ENCODE results near the gene ZDHHC11B.
"Not testable (repeated sequence)": the region's sequence is repeated elsewhere in the genome, so short reads cannot be mapped to it uniquely, and the experiment has no call there.

Gene ZDHHC11B

DNA sequence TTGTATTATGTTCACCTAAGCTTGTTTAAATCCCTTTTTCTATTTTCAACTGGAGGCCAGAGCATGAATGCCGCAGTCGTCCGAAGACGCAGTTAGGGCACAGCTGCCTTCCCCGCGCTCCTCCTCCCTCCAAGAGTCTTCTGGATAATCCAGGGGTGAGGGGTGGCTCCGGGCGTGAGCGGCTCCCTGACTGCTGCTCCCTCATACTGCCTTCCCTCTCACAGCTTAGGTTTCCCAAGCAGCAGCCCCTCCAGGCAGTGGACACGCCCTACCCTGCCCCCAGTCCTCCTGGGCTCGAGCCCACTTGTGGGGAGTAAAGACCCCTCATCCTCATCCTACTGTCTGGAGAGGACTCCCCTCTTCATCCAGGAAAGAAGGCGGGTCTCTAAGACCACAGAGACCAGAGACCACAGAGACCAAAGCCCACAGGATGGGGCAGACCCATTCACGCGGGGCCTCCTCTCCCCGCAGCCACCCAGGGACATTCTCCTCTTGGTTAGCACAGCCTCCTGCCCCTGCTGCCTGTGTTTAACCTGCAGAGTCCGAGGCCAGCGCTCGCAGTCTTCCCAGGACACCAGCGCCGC is 31.9 kb downstream of the ZDHHC11B start:
- DNase-seq (ENCODE audit: low read depth): not testable (repeated sequence)

DNA sequence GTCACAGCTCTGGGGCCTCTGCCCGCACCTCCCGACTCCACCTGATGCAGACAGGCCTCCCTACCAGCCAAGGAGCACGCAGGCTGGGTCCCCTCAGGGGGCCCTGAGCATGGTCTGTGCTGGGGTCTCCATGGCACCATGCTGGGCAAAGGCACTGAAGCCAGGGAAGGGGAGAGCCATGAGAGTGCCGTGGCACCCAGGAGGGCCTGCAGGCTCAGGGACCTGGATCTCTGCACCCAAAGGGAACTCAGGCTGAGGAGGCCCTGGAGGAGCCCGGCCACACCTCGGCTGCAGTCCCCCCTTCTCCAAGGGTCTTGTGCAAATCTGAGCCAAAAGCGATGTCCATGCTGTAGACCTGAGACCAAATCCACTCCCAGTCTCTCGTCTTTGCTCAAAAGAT is 32.5 kb downstream of the ZDHHC11B start:
- not testable (repeated sequence) for DNase-seq (ENCODE audit: low read depth)

DNA sequence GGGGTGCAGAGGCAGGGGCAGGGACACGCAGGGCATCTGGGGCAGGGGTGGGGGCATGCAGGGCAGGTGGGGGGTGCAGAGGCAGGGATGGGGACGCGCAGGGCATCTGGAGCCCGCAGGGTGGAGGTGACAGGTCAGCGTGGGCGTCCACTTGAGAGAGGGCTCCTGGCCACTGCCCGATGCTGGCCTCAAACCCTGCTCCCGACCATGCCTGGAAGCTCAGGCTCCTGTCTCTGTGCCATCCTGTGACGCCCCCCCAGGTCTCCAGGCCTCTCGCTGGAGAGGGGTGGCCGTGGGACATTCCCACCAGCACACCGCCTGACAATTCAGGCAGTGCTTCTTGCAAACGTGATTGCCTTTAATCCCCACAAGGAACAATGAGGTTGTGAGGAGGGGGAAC is 33.0 kb downstream of the ZDHHC11B start:
- no peak for DNase-seq (ENCODE audit: low read depth)

DNA sequence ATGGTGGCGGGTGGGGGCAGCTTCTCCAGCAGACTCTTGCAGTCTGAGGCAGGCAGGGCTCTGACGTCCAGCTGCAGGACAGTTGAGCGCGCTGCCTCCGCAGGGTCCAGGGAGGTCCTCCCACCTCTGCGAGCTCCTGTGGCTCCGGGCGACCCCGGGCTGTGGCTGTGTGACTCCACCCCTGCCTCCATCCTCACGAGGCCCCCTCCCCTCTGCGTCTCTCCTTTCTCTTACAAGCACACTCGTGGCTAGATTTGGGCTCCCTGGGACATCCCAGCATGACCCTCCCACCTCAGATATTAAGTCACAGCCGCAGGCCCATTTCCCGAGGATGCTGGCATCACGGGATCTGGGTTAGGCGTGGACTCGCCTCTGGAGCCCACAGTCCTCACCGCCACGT is 34.3 kb downstream of the ZDHHC11B start:
- not testable (repeated sequence) for DNase-seq (ENCODE audit: low read depth)

DNA sequence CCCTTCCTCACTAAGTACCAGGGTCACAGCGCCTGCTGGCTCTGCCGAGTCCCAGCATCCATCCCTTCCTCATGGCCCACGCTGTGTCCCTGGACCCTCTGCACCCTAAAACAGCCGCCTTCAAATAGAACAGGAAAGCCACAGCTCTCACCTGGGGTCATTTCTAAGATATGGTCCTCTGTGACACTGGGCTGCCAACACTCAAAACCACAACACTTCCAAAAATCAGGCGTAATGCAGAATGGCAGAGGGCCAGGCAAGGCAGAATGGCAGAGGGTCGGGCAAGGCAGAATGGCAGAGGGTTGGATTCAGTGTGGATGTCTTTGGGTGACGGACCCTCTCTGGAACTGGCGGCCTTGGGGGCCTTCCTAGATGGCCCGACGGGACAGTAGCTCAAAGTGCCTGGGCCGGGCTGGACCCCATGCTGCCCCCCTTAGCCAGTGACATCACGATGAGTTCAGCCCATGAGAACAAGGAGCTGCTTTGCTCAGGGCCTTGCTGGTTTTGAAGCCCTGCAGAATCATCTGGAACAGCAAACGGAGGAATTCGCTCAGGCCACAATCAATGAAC is 35.3 kb downstream of the ZDHHC11B start:
- DNase-seq (ENCODE audit: low read depth): no peak

DNA sequence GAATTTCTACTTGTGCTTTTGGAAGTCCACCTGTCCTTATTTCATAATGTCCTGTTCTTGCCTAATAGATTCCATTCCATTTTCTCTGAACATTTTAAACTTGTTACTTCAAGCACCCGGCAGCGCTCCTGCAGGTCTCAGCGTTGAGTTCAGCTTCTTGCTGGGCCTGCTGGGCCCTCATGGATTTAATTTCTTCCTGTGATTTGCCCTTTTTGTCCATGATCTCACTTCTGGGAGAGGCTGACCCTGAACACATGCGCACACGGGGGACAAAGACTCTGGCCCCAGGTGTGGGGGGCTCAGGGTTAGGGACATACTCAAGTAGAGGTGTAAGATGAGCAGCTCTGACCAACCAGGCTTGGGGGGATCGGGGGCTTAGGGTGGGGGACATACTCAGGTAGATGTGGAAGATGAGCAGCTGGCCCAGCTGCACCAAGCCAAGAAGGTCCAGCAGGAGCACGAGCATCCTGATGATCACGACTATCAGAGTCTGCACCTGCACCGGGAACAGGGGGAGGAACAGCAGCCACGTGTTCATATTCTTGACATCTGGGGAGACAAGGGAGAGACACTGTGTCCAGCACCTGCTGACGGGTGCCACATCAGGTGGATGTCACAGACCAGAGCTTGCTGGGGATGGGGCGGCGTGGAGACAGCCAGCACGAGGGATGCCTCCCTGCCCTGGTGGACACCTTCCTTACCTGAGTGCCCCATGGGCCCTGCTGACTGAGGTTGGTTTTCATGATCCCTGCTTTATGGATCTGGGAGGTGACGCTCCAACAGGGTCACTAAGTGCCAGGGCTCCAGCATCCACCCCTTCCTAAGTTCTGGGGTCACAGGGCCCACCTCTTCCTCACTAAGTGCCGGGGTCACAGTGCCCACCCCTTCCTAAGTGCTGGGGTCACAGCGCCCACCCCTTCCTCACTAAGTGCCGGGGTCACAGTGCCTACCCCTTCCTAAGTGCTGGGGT is 36.2 kb downstream of the ZDHHC11B start:
- DNase-seq (ENCODE audit: low read depth): not testable (repeated sequence)

DNA sequence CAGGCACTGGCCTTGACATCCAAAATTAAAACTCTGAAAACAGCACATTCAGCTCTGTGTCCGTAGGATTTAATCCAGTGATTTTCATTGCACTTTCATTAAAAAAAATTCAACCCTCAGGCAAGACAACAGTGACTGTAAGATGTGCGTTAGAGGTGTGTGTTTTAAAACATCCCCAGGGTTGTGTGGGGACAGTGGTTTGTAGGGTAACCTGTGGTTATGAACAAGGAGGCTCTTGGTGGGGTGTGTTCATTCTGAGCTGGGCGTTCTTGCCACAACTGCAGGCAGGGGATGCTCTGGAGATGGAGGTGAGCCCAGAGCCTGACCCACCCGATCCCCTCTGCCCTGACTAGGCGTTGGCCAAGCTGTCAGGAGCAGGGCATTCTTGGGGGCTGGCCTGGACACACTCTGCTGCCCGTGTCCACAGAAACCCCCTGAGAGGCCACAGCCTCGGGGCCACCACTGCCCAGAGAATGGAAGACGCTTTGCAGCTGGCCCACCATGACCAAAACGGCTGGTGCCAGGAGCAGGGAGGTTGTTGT is 37.2 kb downstream of the ZDHHC11B start:
- not testable (repeated sequence) for DNase-seq (ENCODE audit: low read depth)

DNA sequence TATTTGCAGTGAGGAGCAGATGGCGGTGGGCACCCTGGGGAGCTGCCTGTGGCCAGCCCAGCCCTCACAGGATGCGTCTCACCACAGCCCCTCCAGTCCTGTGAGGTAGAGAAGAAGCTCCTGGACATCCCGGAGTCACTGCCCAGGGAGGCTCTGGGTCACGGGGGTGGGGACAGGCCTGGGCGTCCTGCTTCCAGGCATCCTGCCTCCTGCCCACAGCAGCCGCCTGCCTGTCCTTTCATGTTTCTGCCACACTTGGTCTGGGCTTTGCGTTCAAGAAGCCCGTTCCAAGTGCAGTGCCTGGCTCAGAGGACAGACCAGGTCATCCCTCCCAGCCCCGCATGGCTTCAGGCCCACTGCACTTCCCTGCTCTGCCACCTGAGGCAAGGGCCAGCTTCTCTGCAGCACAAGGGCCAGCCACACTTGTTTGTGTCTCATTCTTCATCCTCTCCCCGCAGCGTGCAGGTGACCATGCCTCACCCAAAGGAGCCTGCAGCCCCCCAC is 38.2 kb downstream of the ZDHHC11B start:
- DNase-seq (ENCODE audit: low read depth): no peak

DNA sequence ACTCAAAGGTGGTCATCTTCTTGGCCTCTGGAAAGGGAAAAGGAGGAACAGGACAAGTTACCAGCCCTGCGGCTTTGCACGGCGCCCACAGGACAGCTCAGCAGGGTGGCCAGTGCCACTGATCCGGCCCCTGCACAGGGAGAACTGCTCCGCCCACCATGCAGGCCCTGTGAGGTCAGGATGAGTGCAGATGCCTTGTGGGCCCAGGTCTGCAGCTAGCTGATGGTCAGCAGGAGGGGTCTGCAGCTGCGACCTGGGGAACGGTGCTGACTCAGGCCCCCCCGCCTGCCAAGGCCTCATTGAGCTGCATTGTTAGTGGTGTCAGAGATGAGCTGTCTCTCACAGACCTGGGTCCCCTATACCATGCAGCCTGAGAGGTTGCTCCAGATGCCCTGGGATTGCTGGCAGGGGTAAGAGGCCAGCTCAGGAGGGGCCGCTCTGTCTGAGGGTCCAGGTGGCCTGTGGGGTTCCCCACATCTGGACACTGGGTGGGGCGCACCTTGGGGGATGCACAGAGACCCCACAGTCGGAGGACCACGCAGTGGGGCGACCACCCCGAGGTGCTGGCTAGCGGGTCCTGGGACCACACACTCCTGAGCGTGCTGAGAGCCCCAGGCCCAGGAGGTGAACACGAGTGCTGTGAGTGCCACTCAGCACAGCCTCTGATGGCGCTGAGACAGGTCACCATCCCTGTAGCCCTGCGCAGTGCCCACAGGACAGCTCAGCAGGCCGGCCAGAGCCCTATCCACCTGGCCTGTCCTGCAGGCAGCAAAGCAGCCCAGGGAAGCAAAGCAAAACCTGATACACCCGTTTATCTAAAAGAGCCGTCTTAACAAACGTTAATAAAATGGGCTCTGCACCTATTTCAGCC is 39.0 kb downstream of the ZDHHC11B start:
- not testable (repeated sequence) for DNase-seq (ENCODE audit: low read depth)

DNA sequence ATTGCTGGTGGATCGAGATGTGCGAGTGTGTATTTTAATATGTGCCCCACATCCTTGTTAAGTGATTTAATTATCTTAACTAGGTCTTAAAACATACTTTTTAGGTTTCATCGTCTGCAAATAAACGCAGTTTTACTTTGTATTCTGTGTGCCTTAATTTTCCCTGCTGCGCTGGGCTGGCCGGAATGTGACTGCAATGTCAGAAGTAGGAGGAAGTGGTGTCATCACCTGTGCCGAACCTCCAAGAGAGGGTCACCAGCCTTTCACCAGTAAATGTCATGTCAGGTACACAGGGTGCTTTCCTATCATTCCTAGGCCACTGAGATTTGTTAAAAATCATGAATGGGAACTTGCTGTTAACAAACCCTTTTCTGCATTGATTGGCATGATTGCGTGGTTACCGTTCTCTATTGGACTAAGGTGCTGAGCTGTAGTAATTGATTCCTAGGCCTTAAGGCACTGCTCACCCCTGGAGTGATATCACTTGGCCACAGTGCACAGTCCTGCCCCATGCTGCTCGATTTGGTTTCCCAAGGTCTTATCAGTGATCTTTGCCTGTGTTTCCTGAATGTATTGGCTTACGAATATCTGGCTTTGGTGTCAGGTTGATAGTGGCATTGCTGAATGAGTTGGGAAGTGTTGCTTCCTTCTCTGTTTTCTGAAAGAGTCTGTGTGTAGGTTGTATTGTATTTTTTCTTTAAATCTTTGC is 40.7 kb downstream of the ZDHHC11B start:
- DNase-seq (ENCODE audit: low read depth): not testable (repeated sequence)

DNA sequence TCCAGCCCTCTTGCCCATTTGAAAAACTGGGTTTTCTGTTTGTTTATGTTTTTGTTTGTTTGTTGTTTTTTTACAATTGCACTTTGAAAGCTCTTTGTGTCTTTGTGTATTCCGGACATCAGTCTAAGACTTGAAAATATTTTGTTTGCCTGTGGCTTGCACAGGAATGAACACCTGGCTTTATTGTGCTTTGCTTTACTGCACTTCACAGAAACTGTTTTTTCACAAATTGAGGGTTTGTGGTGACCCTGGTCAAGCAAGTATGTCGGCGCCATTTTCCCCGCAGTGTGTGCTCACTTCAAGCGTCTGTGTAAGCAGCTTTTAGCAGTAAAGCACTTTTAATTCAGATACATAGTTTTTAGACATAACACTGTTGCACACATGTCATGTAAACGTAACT is 42.3 kb downstream of the ZDHHC11B start:
- not testable (repeated sequence) for DNase-seq (ENCODE audit: low read depth)

DNA sequence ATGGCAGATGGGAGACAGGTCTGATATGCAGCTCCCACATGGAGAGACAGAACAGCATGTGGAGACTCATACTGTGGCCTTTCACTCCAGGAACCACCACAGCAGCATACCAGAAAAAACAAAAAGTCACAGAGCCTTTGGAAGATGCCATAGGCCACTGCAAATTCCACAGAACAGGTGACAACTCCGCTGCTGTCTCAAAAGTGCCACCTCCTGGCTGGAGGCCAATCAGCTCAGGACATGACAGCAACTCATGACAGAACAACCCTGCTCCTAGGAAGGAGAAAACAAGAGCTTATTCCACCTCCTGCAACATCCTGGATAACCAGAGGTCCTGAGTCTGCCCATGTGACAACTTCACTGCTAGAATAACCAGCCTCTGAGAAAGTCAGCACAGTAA is 50.4 kb downstream of the ZDHHC11B start:
- DNase-seq (ENCODE audit: low read depth): not testable (repeated sequence)

DNA sequence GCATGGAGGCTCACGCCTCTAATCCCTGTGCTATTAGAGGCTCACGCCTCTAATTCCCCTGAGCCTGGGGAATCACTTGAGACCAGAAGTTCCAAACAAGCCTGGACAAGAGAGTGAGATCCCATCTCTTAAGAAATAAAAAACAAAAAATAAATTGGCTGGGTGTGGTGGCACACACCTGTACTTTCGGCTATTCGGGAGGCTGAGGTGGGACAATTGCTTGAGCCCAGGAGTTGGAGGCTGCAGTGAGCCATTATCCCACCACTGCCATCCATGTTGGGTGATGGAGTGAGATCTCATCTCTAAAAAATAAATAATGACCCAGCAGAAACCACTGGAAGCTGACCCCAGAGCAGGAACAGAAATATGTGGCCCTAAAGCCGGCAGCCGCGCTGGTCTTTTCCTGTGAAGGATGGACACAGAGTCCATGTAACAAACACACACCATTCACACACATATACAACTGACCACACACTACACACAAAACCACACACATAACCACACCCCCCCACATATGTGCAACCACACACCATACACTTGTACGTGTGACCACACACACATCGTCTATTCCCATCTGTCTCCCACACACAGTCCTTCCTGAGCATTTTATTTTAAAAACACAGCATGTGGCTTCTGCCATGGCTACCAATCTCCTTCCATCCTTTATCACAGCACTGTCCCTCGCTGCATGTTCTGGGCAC is 51.6 kb downstream of the ZDHHC11B start:
- DNase-seq (ENCODE audit: low read depth): not testable (repeated sequence)

DNA sequence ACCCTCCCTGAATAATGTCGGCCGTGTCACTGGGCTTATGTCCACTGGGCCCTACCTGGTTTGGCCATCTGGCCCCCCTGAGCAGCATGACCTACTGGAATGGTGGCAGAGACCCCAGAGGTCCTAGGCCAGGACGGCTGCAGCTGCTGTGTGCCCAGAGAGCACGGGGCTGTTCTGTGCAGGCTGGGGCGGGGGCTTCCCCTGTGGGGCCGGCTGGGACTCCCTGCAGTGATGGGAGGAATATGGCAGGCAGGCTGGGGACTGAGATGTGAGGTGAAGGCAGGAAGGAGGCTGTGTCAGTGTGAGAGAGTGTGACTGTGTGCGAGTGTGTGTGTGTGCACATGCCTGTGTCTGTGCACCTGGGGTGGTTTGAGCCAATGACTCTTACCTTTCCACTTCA is 55.3 kb downstream of the ZDHHC11B start:
- not testable (repeated sequence) for DNase-seq (ENCODE audit: low read depth)

DNA sequence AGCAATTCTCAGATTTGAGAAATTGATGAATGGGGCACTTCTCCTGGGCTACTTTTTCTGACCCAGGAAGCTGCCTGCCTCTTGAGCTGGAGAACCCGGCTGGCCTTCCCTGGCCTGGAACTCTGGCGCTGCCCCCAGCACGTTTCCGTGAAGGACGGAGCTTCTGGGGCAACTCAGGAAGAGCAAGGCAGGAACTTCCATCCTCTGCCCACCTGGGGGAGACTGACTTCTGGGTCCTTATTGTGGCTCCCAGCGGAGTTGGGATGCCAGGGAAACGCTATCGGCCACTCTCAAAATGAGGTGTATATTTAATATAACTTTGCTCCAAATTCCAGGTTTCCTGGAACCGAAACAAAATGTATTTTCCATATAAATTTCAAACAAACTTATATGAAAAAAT is 57.4 kb downstream of the ZDHHC11B start:
- not testable (repeated sequence) for DNase-seq (ENCODE audit: low read depth)

DNA sequence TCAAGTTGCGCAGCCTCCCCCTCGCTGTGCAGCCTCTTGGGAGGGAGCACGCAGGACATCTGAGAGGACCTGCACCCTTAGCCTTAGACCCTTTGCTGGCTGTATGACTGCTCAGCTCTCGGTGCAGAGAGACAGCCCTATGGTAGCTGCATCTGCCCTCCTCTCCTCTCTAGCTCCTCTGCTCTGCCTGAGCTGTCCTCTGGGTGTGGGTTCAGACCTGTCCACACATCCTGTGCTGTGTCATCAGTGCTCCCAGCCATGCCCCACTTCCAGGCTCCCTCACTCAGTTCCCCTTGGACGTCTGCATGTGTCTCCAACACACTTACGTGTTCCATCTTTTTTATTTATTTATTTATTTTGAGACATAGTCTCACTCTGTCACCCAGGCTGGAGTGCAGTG is 60.7 kb downstream of the ZDHHC11B start:
- DNase-seq (ENCODE audit: low read depth): not testable (repeated sequence)

DNA sequence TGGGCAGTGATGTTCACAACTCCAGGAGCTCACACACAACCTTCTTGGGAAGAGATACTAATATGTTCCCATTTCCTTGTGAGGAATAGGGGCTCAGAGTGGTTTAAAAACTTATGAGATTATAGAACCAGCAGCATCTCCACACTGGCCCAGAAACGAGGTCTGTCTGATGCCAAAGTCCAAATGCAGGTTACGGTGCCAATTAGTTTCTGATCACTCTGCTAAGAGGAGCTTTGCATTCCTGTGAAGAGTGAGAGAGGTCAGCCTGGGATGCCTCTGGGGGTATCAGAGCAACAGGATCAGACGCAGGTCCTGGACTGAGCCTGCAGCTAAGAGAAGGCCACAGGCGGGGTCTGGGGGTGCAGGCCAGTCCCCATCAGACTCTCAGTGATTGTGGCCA is 61.2 kb downstream of the ZDHHC11B start:
- not testable (repeated sequence) for DNase-seq (ENCODE audit: low read depth)

DNA sequence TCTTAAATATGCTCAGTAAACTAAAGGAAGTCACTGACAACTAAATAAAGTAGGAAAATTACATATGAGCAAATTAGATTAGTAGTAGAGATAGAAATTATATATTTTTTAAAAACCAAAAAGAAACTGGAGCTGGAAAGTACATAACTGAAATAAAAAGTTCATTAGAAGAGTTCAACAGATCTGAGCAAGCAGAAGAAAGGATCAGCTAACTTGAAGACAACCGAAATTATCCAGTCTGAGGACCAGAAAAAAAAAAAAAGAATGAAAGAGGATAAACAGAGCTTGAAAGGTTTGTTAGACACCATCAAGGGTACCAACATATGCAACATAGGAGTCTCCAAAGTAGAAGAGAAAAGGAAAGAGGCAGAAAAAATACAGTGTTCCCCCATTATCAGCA is 65.2 kb downstream of the ZDHHC11B start:
- not testable (repeated sequence) for DNase-seq (ENCODE audit: low read depth)

DNA sequence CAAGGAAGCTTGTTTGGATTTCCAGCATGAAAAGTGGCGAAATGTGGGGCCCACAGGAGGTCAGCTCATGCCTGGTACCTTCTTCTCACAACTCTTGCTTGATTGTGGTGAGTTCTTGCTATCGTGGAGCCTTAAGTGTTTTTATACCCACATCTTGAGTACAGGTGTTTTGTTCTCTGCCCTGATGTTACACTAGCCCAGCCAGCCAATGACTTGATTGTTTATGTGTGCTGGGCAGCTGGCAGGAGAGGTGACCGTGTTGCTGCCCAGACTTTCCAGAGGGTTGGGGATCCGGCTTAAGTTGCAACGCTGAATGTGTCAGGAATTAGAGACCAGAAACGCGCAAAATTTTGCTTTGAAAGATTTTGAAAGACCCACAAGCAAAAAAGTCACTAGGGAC is 67.4 kb downstream of the ZDHHC11B start:
- no peak for DNase-seq (ENCODE audit: low read depth)

DNA sequence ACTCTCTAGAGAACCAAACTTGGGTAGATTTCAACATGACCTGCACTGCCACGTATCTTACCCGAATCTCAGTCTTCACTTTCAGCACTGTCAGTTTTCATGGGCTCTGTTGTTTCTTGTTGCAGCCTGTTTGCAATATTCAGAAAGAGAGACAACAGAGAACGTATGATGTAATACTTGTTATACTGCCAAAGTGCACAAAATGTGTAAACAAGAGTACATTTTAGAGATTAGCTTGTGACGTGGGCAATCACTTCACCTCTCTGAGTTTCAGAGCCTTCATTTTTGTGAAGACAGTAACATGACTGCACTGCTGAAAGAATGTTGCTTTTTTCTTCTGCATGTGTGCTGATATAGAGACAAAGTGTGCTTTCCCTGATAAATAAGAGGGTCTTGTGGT is 67.8 kb downstream of the ZDHHC11B start:
- not testable (repeated sequence) for DNase-seq (ENCODE audit: low read depth)
